NCI-H187 treated with DMSO at 0.1 percent for 48 hours (cell line): Measurements from ENCODE around the gene BFSP1.

ENCODE experiments used
- DNase-seq: peaks from one replicate; lab custom pipeline; 2025; lab: John Stamatoyannopoulos, UW

Gene BFSP1

GRCh38 chr20:17557675-17558006, 26.5 kb upstream of the BFSP1 start:
- DNase-seq: no peak

GRCh38 chr20:17556837-17557674, 25.9 kb upstream of the BFSP1 start:
- DNase-seq: no peak

- DNase-seq: no peak
Observed at GRCh38 chr20:17555106-17555505, 23.9 kb upstream of the BFSP1 start.

DNA sequence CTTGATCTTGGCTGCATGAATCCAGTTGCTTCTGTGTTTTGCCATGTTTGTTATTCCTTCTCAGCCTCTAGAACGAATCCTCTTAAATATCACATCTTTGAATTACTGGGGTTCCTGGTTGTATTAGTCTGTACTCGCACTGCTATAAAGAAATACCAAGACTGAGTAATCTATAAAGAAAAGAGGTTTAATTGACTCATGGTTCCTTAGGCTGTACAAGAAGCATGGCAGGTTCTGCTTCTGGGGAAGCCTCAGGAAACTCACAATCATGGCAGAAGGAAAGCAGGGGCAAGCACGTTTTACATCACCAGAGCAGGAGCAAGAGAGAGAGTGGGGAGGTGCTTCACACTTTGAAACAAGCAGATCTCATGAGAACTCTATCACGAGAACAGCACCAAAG, 18.0 kb upstream of the BFSP1 start:
- no peak for DNase-seq

DNA sequence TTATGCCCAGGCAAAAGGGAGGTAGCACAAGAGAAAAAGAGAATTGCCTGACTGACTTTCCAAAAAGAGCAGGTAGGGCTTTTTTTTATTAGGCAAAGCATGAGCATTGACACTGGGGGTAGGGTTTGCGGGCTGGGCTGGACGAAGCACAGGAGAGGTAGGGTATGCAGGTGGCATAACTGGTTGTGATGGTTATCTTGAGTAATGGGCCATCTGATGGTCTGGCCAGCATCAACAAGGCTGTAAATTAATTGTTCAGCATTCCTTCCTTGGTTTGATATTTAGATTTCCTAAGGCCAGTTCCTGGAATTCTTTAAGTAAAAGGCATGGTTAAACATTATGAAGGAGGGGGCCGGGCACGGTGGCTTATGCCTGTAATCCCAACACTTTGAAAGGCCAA, 13.9 kb upstream of the BFSP1 start:
- no peak for DNase-seq

GRCh38 chr20:17543531-17544131, 12.5 kb upstream of the BFSP1 start:
- DNase-seq: no peak

- DNase-seq: no peak
Observed at GRCh38 chr20:17542993-17543412, 11.8 kb upstream of the BFSP1 start.

DNA sequence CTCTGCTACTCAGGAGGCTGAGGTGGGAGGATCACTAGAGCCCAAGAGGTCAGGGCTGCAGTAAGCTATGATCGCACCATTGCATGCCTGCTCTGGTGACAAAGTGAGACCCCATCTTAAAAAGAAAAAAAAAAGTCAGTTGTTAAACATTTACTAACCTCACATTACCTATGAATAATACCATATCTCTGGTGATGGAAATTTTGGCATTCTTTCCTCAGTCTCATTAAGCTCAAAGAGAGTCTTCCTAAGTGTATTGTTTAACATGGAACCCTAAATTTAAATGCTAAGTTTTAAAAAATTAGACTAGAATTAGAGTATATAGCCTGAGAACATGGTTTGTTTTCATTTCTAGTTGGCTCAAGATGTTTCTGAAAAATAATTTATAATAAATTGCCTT, 11.3 kb upstream of the BFSP1 start:
- no peak for DNase-seq

DNA sequence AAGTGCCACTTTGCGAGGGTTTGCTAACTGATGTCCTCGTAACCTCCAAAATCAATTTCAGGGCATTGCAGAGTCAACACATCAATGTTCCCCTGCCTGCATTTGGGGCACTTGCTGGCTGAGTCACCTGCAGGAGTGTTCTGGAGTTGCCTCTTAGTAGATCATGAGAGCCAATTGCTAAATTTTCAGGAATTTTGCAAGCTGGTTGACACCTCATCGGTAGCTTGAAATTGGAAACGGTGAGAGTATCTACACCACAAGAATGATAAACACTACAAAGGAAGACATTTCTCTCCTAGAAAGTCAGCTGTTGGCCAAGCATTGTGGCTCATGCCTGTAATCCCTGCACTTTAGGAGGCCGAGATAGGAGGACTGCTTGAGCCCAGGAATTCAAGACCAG, 10.8 kb upstream of the BFSP1 start:
- no peak for DNase-seq

- DNase-seq: no peak
Observed at GRCh38 chr20:17541596-17541995, 10.4 kb upstream of the BFSP1 start.

GRCh38 chr20:17538517-17539170, 7.5 kb upstream of the BFSP1 start:
- DNase-seq: no peak

- no peak for DNase-seq
Observed at GRCh38 chr20:17537959-17538358, 6.8 kb upstream of the BFSP1 start.

DNA sequence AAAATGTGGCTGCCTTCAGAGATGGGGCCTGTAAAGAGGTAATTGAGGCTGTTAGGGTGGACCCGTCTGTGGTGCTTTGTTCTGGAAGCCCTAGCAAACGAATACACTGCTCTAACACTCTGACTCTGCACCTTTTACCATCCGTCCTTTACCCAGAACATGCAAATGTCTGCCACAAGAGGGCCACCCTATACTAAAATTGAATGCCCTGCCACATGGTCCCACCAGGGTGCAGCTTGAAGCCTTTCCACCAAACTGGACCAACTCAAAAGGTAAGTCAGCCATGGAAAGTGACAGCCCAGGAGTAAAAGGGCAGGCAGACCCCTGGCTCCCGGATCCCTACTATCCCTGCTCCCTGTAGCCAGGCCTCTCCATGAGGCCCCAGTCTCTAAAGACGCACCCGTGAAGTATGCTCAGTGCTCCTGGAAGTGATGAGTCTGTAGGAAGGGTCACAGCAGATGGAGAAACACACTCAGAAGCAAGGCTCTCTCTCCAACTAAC, 5.8 kb upstream of the BFSP1 start:
- DNase-seq: no peak

GRCh38 chr20:17534077-17534476, 2.9 kb upstream of the BFSP1 start:
- no peak for DNase-seq

DNA sequence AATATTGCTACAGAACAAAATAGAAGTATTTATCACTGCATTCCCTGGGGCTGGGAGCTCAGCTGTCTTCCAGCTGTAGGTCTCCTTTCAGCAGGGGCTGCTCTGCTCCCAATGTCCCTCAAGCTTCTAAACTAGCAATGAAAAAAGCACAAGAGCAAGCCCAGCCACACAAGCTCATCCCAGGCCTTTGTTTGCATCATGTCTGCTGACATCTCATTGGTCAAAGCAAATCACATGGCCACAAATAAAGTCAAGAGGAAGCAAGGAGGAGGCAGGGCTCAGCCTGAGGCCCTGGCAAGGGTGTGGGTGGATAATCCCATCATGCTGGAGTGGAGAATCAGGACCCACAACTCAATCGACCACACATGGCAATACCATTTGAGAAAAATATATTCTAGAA, 2.2 kb upstream of the BFSP1 start:
- DNase-seq: no peak

DNA sequence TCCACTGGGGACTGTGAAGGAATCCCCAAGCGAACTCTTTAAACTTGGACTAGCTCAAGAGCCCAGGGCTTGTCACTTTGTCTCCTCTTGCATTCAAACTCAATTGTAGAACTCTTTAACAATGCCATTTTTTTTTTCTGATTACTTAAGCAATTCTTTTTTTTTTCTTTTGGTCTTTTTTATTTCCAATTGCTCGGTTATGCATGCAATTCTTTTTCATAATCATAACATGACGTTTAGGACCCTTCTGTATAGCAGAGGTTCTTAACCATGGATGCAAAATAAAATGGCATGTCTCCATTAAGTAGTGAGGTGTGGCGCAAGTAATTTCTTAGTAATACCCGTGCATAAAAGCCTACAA, 466 bp upstream of the BFSP1 start:
- no peak for DNase-seq

DNA sequence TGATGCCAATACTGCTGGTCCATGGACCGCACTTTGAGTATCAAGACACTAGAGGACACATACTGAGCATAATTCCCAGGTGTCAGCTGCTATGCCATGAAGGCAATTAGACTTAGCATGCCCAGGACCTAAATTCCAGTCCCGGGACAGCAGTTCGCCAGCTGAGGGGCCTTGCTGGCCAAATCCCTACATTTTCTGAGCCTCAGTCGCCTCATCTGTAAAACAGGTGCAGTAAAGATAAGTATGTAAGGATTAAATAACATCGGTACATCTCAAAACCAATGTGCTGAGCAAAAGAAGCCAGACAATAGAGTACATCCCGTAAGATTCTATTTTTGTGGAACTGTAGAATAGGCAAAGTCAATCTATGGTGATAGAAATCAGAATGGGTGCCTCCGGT, 1.0 kb downstream of the BFSP1 start:
- no peak for DNase-seq

- no peak for DNase-seq
Observed at GRCh38 chr20:17529586-17529985, 1.6 kb downstream of the BFSP1 start.

DNA sequence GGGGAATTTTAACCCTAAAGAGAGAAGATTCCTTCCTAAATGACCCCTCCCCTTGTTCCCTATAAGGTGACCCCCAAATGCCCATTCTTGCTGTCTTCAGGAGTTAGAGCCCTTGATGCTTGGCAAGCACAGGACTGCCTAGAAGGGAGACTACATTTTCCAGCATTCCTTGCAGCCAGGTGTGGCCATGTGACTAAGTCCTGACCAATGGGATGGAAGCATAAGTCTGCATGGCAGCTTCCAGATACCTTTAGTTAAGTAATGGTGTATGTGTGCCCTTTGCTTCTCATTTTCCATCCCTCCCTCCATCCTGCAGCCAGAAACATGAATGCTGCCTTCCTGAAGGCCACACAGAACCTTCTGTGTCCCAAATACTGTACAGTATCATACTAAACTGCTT, 5.5 kb downstream of the BFSP1 start:
- DNase-seq: no peak

- DNase-seq: no peak
Observed at GRCh38 chr20:17525132-17525531, 6.0 kb downstream of the BFSP1 start.

DNA sequence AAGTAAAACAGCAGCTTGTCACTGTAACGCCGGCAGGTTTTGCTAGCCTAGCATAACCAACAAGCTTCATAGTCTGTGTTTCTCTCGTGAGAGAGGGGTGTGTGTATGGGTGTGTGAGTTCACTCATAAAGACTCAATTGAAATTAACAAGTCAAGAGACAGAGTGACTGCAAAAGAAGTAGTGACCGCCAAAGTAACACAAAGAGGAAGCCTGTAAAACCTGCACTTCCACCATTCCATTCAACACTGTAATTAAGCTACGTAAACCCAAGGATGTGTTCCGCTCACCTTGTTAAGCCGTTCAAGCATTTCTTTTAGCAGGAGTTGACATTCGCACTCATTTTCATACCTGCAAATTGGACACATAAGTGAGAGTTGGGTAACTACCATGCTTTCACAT, 6.6 kb downstream of the BFSP1 start:
- DNase-seq: no peak

DNA sequence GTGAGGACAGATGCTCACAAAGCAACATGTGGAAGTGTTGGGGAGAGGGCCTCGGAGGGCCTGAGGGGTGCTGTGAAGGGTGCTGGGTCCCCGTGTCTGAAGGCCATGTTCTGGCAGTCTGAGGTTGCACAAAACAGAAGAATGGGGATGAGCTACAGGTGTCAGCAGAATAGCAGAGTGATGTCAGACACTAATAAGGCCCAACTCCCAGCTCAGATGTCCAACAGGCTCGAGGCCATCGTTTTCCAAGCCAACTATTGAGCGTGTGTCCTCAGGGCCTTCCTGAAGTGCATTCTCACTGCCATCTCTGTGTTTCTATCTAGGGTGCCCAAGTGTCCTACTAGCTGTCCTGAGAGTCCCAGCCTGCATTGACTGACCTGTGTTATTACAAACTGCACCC, 7.9 kb downstream of the BFSP1 start:
- DNase-seq: no peak

DNA sequence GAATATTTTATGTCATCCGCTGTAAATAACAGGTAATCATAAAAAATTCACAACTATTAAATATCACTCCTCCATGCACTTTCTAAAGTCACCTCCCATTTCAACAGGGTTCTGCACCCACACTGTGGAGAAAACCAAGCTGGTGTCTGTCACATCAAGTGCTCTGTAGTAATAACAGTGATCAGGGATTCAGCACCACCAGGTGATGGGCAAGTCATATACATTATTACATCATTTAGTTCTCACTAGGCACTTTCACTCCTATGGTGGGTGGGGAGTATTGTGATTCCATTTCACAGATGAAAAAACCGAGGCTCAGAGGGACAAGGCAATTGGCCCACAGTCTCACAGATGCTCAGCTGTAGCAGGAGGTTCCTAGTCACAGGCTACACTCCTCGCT, 8.7 kb downstream of the BFSP1 start:
- DNase-seq: no peak
